GM12801 (cell line): ENCODE measurements around the gene RFX3.

Source experiments
- TF ChIP-seq, protein P1 (sequence below): IDR thresholded peaks from one replicate; pipeline ENCODE4 v1.5.1; 2011; ENCODE audit warnings: control low read depth; ENCODE audit not compliant: insufficient read length; ENCODE audit errors: extremely low read depth

Gene RFX3

GRCh38 chr9:3331801-3332200 lies 194.0 kb downstream of the RFX3 start:
- TF ChIP-seq, protein P1, sequence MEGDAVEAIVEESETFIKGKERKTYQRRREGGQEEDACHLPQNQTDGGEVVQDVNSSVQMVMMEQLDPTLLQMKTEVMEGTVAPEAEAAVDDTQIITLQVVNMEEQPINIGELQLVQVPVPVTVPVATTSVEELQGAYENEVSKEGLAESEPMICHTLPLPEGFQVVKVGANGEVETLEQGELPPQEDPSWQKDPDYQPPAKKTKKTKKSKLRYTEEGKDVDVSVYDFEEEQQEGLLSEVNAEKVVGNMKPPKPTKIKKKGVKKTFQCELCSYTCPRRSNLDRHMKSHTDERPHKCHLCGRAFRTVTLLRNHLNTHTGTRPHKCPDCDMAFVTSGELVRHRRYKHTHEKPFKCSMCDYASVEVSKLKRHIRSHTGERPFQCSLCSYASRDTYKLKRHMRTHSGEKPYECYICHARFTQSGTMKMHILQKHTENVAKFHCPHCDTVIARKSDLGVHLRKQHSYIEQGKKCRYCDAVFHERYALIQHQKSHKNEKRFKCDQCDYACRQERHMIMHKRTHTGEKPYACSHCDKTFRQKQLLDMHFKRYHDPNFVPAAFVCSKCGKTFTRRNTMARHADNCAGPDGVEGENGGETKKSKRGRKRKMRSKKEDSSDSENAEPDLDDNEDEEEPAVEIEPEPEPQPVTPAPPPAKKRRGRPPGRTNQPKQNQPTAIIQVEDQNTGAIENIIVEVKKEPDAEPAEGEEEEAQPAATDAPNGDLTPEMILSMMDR: no peak

DNA sequence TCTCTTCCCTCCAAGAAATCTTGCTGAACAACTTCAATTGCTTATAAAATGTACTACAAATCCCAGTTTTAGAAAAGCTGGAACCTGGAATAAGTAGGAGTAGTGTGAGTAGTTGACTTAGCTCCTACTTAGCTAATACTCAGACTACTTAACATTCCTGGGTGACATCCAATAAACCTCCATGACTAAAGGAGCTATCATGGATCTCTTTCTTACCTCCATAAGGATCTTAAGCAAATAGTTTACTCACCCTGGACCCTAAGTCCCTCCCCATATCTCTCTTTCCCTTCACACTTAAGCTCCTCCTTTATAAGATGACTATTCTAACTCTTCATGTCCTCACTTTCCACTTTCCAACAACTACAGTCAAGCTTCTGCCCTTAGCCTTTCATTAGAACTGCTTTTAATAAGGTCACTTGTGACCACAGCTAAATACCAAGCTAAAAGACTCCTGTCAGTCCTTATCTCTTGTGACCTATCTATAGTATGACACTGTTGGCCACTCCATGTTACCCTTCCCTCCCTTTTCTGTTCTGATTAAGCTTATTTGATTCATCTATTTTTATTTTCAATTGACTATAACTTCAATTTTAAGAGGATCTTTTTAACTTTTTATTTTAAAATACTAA lies 194.9 kb downstream of the RFX3 start:
- TF ChIP-seq, protein P1: no peak

- TF ChIP-seq, protein P1: no peak
Observed at GRCh38 chr9:3329361-3329760, 196.4 kb downstream of the RFX3 start.

GRCh38 chr9:3323714-3324113 lies 202.1 kb downstream of the RFX3 start:
- TF ChIP-seq, protein P1: no peak

DNA sequence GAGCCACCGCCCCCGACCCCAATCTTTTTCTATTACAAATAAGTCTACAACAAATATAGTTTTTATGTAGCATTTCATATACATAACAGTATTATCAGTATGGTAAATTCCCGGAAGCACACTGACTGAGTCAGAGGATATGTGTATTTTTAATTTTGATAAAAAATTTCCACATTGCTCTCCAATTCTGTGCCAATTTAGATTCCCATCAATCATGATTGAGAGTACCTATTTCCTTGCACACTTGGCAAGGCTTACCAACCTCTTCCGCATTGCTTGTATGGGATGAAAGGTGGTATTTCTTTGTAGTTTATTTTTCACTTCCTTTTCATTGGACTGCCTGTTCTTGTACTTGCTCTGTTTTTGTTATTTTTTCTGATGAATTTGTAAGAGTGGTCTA lies 204.6 kb downstream of the RFX3 start:
- TF ChIP-seq, protein P1: no peak

GRCh38 chr9:3308609-3309008 lies 217.2 kb downstream of the RFX3 start:
- TF ChIP-seq, protein P1: no peak

- TF ChIP-seq, protein P1: no peak
Observed at GRCh38 chr9:3299872-3300271, 225.9 kb downstream of the RFX3 start.

DNA sequence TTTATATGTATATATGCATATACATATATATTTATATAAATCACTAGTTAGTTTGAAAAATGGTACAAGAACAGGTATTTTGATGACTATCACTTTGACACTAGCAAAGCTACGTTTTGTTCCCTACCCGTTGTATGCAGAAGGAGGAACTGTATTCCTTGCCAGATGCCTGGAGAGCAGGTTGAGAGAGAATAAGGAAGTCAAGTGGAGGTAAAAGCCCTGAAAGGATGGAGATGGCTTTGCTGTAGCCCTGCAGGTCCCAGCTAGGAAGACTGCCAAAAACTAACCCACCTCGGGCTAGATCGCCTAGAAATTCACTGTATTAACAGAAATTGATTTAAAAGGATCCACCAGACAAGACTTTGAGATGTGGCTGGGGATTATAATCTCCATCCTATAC lies 229.3 kb downstream of the RFX3 start:
- TF ChIP-seq, protein P1: no peak
